GM15510 (cell line): ENCODE results near the gene SLC6A8.

Experiments
- POLR2A ChIP-seq: IDR thresholded peaks from 3 replicates; pipeline ENCODE4 v1.6.1; 2011; ENCODE audit warnings: borderline replicate concordance; ENCODE audit not compliant: insufficient read length; ENCODE audit errors: extremely low read depth

Gene SLC6A8

DNA sequence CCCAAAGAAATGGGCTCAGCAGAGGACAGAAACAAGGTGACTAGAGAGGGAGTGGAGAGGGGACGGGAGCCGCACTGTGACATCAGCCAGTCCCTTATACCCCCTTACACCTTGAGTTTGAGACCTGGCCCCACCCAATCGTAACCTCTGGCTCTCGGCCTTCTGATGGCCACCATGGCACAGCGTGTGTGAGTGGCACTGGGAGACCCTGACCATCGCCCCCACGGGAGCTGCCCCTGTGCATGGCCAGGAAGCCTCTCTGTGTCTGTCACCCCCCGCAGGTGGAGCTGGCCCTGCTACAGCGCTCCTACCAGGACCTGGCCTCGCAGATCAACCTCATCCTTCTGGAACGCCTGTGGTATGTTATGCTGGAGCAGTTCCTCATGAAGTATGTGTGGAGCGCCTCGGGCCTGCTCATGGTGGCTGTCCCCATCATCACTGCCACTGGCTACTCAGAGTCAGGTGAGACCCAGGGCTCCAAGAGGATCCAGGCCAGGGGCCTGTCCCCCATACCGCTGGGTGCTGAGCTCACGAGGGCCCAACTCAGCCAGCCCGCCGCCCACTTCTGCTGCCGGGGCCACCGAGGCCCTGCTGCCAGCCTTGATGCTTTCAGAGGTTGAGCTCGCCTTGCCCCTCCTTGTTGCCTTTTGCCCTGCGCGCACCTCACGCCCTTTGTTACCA lies 41.4 kb downstream of the SLC6A8 start:
- no peak for TF ChIP-seq POLR2A

DNA sequence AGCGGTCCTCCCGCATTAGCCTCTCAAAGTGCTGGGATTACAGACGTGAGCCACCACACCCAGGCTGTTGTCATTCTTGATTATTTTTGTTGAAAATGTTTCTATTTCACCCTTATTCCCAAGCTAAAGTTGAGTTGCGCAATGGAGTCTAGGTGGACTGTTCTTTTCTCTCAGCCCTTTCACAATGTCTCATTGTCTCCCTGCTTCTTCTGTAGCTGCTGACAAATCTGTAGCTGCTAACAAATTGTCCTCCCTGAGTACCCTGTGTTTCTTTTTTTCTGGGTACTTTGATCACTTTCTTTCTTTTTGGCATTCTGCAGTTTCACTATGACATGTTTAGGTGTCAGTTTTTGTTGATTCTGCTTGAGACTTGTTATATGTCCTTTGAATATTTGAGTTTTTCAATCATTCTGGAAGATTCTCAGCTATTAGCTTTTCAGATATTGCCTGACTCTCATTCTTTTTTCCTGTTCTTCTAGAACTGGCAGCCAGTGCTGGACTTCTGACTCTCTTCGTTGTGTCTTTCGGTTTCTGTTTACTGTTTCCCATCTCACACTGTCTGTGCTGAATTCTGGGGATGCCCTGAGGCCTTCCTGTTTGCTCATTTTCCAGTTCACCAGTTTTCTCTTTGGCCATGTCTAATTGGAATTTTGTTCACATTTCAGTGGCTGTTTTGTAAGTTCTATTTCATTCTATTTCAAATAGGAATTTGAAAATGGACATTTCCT lies 43.6 kb downstream of the SLC6A8 start:
- TF ChIP-seq POLR2A = no peak

DNA sequence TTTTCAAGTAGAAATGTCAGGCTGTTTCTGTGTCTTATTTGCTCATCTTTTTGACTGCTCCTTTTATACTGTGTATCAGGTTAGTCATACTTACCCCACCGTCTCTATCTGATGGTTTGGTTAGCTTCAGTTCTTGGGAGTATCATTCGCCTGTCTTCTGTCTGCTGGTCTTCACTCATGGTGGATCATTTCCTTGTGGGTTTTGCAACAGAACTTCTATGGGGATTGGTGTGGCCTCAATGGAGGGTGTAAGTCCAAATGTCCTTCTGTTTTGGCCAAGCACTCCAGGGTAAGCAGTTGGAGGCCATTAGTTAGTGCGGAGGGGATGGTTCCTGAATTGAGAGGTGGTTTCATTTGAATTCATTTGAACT lies 44.1 kb downstream of the SLC6A8 start:
- TF ChIP-seq POLR2A = no peak

DNA sequence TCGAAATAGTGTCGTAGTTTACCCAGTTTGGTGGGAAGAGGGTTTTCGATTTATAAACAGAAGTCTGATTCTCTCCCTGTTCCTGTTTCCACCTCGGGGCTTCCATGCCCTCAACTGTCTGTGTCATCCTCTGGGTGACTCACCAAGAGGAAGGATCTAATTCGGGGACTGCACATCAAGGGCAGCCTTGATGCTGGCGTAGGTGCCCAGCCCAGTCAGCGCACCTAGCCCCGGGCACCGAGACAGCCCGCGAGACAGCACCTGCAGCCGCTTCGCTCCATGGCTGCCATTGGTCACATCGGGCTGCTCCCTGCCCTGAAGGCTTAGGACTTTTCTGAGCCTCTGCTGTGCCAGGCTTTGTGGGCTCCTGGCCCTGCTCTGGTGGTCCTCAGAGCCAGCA lies 44.7 kb downstream of the SLC6A8 start:
- TF ChIP-seq POLR2A = no peak

DNA sequence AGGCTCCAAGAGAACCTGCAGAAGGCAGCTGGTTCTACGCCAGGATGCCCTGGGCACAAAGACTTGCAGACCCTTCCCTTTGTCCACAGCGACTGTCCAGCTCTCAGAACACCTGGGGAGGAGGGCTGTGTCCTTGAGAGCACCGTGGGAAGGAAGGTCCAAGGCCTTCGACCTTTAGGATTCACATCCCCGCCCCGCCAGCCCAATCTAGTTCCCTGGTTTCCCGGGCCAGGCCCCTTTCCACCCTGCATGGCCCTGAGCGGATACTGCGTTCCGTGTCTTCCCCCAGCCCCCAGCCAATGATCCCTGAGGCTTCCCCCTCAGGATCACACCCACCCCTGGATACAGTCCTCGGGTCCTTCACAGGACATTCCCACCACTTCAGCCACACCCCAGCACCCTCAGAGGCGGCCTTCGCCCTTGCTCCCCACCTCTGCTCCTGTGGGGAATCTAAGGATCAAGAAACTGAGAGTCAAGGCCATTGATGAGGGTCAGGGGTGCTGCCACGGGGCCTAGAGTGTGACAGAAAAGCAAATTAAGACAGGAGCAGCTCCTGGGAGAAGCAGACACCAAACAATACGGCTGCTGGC lies 46.0 kb downstream of the SLC6A8 start:
- no peak for TF ChIP-seq POLR2A

DNA sequence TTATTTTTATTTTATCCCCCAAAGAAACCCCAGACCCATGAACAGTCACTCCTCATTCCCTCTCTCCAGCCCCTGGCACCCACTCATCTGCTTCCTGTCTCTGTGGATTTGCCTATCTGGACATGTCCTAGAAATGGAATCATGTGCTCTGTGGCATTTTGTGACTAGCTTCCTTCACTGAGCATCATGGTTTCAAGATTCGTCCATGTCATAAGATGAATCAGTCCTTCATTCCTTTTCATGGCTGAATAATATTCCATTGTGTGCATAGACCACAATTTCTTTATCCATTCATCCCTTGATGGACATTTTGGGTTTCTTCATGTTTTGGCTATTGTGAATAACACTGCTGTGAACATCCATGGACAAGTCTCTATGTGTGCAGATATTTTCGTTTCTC lies 47.1 kb downstream of the SLC6A8 start:
- TF ChIP-seq POLR2A = no peak

DNA sequence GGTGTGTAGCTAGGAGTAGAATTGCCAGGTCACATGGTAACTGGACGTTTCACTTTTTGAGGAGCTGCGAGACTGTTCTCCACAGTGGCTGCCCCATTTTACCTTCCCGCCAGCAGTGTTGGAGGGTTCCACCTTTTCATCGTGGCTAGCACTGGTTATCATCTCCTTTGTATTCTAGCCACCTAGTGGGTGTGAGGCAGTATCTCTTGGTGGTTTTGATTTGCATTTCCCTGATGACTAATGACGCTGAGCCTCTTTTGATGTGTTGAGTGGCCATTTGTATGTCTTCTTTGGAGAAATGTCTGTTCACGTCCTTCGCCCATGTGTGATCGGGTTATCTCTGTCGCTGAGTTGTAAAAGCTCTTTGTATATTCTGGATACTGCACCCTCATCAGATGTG lies 47.5 kb downstream of the SLC6A8 start:
- no peak for TF ChIP-seq POLR2A

DNA sequence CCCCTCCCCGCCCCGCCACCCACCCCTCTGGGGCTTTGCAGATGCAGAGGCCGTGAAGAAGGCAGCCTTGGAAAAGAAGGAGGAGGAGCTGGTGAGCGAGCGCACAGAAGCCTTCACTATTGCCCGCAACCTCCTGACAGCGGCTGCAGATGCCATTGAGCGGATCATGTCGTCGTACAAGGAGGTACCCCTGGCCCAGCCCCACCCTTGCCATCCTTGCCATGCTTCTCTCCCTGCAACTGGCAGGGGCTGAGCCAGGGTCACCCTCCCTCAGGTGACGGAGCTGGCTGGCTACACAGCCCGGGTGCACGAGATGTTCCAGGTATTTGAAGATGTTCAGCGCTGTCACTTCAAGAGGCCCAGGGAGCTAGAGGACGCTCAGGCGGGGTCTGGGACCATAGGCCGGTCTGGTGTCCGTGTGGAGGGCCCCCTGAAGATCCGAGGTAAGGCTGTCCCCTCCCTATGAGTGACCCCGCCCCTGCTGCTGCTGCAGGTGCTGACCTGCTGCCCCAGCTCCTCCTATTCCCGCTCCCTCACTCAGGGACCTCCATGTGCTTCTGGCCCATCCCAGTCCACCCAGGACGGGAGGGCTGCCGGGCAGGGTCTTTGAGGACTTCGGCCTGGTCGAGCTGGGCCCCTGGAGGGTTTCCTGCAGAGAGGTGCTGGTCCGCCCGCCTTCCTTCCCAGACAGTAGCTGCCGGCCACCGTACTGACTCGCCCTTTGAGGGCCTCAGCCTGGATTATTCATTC lies 48.5 kb downstream of the SLC6A8 start:
- TF ChIP-seq POLR2A = no peak

DNA sequence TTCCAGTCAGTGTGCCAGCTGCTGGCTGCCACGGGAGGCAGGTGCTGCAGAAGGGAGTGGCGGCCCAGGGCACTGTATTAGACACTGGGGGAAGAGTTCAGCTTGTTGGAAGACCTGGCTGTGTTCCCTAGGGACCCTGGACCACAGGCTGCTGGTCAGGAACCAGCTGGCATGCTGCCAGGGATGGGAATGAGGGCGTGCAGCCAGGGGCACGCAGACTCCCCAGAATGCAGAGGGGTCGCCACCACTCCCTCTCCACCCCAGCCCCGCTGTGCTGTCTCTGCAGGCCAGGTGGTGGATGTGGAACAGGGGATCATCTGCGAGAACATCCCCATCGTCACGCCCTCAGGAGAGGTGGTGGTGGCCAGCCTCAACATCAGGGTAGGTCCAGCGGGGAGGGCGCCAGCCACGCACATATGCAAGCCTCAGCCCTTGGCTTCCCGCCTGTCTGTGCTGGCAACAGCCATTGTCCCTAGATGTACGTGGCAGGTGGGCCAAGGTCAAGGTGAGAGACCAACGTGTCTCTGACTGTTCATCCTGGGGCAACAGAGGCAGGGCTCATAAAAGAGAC lies 49.2 kb downstream of the SLC6A8 start:
- no peak for TF ChIP-seq POLR2A

DNA sequence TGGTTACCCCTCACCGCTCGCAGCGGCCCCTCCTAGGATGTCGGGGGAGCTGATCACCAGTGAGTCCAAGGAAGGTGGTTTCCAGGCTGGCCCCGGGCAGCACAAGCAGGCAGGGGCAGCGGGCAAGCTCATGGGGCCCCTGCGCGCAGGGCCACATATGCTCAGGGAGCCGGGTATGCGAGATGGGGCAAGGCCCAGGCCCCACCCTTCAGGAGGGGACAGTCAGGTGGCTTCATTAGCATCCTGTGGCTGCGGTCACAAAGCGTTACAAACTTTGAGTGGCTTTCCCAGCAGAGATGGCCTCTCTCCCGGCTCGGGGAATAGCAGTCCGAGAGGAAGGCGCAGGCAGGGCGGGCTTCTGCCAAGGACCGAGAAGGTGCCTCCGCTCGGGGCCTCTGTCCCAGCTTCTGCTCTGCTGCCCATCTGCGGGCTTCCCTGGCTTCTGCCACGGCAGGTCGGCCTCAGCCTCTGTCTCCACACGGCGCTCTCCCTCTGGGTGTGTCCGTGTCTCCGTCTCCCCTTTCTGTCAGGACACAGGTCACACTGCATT lies 50.4 kb downstream of the SLC6A8 start:
- no peak for TF ChIP-seq POLR2A

DNA sequence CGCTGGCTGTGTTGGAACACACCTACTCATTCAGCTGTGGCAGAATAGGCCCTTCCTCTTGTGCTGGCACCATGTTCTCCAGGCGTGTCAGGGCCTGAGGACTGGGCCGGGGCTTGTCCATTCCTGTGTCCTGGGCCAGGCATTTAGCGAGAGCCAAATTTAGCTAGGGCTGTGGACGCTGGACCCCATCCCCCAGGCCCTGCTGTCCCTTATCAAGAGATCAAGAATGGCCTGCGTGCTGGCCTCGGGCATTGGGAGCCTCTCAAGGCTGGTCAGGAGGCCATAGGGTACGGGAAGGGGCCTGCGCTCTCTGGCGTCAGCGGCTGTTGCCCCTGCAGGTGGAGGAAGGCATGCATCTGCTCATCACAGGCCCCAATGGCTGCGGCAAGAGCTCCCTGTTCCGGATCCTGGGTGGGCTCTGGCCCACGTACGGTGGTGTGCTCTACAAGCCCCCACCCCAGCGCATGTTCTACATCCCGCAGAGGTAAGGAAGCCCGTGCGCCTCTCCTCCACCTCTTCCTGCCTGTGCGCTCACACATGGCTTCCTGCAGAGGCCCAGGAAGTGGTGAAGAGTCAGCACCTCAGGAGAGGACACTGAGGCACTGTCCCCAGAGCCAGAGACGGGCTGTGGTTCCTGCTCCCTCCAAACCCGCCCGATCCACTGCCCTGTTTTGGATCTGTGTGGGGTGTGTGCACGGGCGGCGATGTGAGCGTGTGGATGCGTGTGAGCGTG lies 52.2 kb downstream of the SLC6A8 start:
- no peak for TF ChIP-seq POLR2A

DNA sequence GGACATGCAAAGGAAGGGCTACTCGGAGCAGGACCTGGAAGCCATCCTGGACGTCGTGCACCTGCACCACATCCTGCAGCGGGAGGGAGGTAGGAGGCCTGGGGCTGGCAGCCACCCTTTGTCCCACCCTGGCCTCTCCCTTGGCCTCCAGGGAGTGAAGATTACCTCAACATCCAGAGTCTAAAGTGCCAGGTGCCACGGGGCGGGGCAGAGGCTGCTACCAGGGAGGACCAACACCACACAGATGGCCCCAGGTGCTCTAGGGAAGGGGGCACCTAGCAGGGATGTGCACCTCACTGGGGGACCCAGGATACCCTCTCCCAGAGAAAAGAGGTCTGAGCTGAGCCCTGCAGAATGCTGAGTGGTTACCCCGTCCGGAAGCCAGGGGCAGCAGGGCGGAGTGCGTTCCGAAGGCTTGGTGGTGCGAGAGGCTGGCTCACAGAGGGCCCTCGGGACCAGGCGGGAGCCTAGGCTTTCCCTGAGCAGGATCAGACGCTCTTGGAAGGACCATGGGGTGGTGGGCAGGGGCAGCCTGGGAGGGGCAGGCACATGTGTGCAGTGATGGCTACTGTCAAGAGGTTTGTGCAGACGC lies 53.0 kb downstream of the SLC6A8 start:
- no peak for TF ChIP-seq POLR2A

DNA sequence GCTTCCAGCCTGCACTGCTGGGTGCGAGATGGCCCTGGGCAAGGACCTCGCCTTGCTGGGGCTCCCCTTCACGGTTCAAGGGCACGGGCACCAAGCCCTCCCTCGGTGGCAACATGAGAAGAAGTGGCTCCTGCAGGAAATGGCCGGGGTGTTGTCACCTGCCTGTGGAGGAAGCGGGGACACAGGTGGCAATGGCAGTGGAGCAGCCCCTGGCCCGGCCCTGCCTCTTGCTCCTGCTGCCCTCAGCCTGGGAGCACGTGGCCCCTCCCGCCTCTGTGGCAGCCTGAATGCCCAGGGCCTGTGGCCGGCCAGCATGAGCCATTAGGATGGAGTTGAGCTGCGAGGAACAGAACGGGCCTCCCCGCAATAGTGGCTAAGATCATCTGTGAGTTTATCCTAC lies 53.7 kb downstream of the SLC6A8 start:
- no peak for TF ChIP-seq POLR2A
